ENCODE measurements around the gene BCR.
A peak's percentile ranks its signal among the peaks of the same experiment; 100 is the strongest.

The BCR gene

GRCh38 chr22:23250056-23250784 is 69.9 kb downstream of the BCR start:
- DNase-seq = no peak

DNA sequence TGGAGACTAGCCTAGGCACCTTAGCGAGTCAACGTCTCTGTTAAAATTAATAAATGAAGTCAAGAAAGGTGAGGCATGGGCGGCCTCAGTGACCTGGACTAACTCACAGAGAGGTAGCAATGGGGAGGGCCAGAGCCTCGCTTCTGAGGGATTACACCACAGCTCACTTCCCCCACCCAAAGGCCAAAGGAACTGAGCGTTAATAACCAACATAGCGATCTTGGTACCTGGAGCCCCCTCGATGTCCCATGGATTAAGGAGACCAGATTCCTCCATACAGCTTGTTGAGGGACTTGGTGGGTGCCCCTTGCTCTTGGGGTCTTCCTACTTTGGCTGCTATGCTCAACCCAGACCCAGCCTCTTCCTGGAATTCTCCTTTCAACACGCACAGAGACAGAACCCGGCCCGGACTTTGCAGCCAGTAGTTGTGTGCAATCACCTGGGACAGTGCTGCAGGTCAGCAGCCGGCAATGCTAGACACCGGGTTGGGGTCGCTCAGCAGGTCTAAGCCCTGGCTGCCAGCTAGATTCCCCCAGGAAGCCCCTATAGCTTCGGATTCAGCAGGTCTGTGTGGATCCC is 70.6 kb downstream of the BCR start:
- DNase-seq = no peak

DNA sequence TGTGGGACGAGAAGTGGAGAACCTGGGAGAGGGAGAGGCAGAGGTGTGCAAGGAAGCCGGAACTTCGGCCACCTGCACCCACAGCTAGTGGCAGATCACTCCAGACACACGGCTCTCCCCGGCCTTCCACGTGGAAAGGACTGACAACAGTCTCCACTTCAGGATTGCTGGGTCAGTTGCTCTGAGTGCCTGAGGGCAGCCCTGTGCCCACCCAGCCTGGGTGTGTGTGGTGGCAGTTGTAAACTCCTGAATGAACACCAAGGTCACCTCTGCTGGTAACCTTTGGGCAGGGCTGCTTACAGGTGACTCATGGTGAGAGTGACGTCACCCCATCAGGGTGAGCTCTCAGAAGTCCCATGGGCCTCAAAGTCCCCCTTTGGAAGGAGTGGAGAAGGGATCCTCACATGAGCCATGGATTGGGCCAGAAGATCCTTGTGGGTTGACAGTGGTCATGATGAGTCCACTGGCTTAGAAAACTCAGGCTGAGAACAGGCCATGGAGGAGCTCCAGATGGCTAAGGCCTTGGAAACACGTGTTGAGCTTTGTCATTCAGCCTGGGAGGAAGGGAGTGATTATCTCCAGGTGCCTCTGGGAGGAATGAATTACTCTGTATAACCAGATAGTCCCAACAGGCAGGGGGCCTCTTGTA is 71.3 kb downstream of the BCR start:
- DNase-seq = no peak

- no peak for DNase-seq
These were observed 73.3 kb downstream of the BCR start for GRCh38 chr22:23253475-23254055.

DNA sequence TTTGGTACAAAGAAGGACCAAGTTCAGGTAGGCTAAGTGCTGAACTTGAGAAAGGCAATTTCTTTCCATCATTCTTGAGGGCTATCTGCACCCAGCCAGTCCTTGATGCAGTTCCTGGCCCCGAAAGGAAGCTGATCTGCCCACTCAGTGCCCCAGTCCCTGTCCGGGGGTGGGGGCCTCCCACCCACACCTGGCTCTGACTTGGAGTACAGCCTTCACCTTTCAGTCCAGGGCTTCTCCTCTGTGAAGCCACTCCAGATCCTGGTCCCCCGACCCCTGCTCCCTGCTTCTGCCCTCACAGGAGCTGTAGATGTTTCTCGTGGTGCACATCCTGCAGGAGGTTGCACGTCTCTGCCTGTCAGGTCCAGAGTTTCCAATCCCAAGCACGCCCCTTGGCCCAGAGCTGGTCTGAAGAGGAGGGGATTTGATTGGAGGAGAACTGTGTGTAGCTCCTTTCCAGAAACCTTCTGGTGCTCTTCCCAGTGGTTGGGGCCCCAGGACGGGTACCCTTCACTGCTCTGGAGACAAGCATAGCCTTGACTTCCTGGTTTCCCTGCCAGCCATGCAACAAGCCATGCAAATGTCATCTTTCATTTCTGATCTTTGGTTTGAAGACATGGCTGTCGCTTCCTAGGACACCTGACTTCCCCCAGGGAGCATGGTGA is 75.3 kb downstream of the BCR start:
- no peak for DNase-seq

GRCh38 chr22:23256171-23256932 is 76.0 kb downstream of the BCR start:
- no peak for DNase-seq

DNA sequence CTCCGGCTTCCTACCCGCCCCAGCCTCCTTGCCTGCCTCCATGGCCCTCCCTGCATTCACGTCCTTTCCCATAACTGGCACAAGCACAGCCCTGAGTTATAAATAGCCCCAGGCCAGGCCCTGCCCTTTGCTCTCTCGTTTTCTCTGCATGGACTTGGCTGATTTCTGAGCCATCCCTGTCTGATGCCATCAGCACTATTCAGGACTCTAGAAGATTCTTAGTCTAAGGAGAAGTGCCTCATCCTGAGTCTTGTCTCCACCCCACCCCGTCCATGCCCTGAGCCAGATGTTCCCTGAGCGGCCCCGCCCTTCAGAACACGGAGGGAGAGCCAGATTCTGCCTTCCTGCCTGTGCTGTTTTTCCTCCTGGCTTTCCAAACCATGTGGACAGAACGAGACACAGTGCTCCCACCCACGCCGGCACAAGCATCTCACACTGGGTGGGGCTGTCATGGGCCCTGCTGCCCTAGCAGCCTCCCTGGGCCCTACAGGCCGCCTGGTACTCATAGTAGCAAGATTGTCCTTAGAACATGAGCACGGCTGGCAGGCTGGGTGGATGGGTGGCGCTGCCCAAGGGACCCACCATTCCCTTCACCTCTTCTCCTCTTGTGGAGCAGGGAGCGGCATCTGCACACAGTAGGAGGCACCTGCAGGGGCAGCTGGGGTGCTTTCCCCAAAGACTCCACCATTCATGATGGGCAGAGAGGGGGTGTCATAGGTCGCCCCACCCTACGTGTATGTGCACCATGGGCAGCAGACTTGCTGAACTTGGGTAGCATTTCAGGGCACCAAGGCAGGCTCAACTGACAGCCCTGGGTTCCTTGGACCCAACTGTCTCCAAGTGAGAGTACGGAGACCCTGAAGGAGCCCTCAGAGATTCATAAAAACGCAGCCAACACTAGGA is 76.9 kb downstream of the BCR start:
- no peak for DNase-seq

GRCh38 chr22:23257889-23258825 is 77.8 kb downstream of the BCR start:
- DNase-seq = no peak

- DNase-seq = no peak
These were observed 78.5 kb downstream of the BCR start for GRCh38 chr22:23258826-23259170.

- DNase-seq = no peak
These were observed 79.8 kb downstream of the BCR start for GRCh38 chr22:23259916-23260644.

GRCh38 chr22:23260645-23261581 is 80.6 kb downstream of the BCR start:
- no peak for DNase-seq

- DNase-seq = no peak
These were observed 81.7 kb downstream of the BCR start for GRCh38 chr22:23261900-23262450.

GRCh38 chr22:23262518-23263332 is 82.4 kb downstream of the BCR start:
- DNase-seq = no peak

- no peak for DNase-seq
These were observed 83.6 kb downstream of the BCR start for GRCh38 chr22:23263651-23264555.

DNA sequence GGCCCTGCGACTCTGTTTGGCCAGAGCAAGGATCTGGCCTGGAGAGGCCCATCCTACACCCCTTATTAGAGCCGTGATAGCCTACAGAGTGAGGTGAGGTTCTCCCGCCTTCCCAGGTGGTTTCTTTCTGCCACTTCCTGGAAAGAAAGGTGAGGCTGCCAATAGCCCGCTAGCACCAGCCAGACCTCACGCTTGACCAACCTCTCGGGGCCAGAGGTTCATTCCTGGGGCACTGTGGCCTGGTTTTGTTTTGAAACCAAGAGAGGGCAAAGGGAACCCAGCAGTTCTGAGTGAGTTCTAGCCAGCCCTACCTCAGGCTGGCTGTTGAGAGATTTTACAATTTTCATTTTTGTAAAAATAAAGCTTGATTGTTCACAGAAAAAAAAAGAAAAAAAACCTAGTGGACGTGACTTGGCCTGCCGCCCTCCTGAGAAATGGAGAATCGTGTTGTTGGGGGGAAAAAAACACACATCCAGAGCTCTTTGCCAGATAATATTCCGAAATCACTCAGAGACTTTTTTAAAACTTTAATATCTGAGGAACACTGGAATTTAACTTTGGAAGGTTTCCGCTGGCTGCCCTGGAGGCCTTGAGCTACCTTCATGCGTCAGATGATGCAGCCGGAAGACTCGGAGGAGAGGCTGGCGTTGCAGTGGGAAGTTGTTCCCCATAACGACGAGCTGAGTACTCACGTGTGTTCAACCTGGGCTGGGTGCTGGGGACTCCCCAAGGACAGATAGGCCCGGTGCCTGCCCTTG is 84.5 kb downstream of the BCR start:
- peak; percentile 35 for DNase-seq

- no peak for DNase-seq
These were observed 85.0 kb downstream of the BCR start for GRCh38 chr22:23265368-23265700.

Data from kidney glomerular epithelial cell (primary cell).